CD1c-positive myeloid dendritic cell (primary cell): ENCODE results near the gene SLC18A2.
"Not testable (repeated sequence)": the region's sequence is repeated elsewhere in the genome, so short reads cannot be mapped to it uniquely, and the experiment has no call there.

Experiments used
- DNase-seq: peaks from one replicate; pipeline ENCODE4 v3.0.0-alpha.2; 2016; ENCODE audit errors: extremely low spot score

The SLC18A2 gene

DNA sequence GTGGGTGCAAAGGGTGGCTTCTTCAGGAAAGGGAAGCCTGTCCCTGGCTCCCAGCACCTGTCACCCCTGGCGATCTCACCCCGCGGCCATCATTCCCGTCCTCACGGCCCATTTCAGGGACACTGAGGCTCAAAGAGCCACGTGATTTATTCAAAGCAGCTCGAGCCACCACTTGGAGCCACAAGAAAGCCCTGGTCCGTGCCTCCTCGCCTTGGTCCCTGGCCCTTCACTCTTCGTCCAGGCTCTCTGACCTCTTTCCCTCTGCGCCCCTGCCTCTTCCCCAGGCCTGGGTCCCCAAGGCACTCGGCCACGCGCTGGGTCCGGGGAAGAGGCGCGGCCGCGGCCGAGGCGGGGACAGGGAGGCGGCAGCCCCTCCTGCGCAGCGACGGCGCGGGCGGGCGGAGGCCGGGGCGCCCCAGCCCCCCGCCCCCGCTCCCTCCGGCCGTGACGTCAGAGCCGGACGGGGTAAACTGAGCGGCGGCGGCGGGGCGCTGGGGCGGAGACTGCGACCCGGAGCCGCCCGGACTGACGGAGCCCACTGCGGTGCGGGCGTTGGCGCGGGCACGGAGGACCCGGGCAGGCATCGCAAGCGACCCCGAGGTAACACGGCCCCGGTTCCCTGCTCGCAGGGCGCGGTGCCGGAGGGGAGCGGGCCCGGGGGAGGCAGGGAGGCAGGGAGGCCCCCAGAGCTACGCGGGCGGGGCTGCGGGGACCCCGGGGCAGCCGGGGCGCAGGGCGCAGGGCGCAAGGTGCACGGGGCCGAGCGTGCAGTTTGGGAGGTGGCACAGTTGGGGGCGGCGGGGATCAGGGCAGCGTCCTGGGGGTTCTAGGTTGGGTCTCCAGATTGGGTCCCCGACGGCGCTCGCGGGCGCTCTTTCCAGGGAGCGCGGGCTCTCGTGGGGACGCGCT is at the start of gene SLC18A2:
SLC18A2 (plus strand) TSS at position 494 of the 909 bp plus-strand sequence. CDS start 580 bp downstream, outside the sequence.
- DNase-seq, result no peak

- no peak for DNase-seq
Observed at GRCh38 chr10:117197189-117197588, 43.7 kb upstream of the SLC18A2 start, which contains the start of gene KCNK18. TSS of gene KCNK18 (plus strand) at chr10:117197489. CDS start at chr10:117197489, 0 bp downstream.

GRCh38 chr10:117198088-117198487 is 42.8 kb upstream of the SLC18A2 start:
- DNase-seq, result no peak

- DNase-seq, result no peak
Observed at GRCh38 chr10:117201826-117202225, 39.1 kb upstream of the SLC18A2 start.

DNA sequence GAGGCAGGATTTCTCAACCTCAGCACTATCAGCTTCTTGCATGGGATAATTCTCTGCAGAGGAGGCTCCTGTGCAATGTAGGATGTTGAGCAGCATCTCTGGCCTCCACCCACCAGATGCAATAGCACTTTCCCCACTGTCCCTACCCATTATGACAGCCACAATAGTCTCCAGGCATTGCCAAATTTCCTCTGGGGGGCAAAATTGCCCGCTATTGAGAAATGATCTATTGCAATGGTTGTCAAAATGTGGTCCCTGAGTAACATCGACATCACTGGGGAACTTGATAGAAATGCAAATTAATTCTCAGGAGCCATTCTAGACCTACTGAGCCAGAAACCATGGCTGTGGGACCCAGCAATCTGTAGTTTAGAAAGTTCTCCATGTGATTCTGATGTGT is 36.6 kb upstream of the SLC18A2 start:
- no peak for DNase-seq

- DNase-seq, result no peak
Observed at GRCh38 chr10:117212176-117212575, 28.7 kb upstream of the SLC18A2 start.

- DNase-seq, result no peak
Observed at GRCh38 chr10:117214401-117214800, 26.5 kb upstream of the SLC18A2 start.

DNA sequence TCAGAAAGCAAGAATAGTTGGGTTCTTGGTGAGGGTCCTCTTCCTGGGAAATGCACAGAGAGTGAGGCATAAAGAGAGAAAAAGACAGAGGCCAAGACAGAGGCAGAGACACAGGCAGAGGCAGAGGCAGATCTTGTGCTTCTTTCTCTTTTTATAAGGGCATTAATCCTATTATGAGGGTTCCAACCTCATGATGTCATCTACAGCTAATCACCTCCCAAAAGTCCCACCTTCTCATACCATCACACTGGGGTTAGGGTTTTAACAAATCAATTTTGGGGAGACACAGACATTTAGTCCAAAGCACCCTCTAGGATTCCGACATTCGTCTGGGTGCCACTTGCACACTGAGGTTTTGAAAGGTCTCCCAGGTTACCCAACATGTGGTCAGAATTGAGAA is 25.8 kb upstream of the SLC18A2 start:
- no peak for DNase-seq

- DNase-seq, result no peak
Observed at GRCh38 chr10:117216028-117216427, 24.9 kb upstream of the SLC18A2 start.

DNA sequence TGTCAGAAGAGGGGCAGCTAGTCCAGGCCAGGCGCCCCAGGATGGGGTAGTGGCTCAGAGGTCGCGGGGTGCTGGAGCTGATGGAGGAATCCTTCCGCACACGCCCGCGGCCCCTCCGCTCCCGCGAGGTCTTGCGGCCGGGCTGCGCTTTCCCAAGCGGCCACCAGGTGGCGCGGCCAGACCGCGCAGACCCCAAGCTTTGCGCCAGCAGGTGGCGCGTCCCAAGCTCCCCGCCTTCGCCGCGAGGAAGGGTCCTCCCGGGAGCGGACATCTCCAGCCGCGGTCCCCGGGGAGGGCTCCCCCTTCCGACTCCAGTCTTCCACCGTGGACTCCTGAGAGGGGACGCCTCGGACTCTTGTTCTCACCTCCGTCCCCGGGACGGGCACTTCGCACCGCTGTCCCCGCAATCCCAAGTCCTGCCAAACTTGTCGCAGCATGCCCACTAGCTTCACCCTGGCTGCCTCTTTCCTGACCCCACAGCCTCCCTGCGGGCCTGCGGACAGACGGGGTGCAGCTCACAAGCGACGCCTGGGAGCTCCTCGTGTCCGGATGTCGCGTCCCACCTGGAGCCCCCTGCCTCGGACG is 24.2 kb upstream of the SLC18A2 start:
- DNase-seq, result peak; percentile 82

- DNase-seq, result peak; percentile 3
Observed at GRCh38 chr10:117217196-117217761, 23.6 kb upstream of the SLC18A2 start.

GRCh38 chr10:117218654-117219053 is 22.3 kb upstream of the SLC18A2 start:
- DNase-seq, result no peak

GRCh38 chr10:117221156-117221711 is 19.7 kb upstream of the SLC18A2 start:
- DNase-seq, result no peak

DNA sequence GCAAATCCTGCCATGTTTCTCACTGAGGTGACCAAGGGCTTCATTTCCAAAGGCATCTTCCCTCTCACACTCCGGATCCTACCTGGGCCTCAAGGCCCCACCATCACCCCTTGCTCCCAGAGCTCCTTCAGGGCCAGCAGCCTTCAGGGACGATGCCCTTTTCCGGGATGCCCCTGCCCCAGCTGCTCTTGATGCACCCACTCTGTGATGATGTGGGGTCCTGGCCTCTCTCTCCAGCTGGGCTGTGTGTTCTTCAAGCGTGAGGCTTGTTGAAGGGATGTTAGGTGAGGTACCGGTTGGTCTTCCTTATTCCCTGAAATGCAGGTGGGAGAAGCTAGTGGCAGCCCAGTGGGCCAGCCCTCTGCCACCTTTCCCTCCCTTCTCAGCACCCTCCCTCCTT is 18.4 kb upstream of the SLC18A2 start:
- no peak for DNase-seq

DNA sequence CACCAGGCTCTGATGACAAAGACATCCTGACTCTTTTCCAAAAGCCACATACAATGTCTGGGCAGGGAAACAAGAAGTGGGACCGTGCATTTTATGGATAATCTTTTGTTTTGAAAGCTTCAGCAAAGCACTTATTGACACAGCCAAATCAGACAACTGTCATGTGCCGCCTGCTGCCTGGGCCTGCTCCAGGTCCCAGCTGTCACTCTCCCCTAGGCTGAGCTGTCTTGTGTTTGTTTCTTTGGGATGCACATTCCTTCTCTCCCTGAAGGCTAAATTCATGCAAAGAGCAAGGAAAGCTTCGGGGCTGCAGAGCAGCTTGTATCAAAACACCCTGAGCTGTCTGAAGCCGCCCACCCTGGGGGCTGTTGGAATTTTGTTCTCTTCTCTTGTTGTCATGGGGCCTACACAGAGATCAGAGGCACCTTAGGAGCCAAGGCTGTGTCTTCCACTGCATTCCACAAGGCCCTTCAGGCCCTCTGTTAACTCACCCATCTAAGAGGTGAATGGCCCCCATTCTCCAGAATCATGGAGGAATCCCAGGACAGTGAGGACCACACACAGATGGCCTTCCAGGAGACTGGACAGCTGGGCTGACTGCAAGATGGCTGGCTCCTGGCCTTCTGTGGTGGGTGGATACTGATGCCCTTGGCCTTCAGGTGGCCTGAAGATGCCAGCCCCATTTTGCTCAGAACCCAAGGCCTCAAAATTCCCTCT is 17.8 kb upstream of the SLC18A2 start:
- no peak for DNase-seq

DNA sequence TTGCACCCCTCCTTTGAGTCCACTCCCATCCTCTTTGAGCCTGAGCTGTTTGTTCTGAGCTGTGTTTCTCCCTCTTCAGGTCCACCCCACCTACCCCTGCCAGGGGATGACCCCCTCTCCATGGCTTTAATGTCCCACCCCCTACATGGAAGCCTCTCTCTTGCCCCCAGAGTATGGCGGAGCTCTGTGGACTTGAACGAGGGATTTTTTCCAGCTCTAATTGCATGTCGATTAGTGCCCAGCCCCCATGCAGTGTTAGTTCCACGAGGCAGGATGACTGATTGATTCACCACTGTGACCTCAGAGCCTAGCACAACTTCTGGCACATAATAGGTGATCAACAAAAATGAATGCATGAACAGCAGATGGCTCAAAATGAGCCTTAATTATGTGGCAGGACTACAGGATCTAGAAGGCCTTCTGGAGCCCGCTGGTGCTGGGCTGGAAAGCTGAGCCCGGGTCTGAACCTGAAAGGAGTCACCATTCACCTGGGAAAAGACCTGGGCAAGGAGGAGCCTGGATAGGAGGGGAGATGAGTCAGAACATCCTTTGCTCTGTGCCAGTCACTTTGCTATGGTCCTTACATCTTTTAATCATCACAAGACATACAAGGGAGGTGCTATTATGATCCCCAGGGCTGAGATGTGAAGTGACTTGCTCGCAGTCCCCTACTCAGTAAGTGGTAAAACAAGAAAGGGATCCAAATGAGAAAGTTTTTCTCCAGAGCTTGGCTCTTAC is 17.1 kb upstream of the SLC18A2 start:
- DNase-seq, result no peak

GRCh38 chr10:117224881-117225280 is 16.0 kb upstream of the SLC18A2 start:
- no peak for DNase-seq

DNA sequence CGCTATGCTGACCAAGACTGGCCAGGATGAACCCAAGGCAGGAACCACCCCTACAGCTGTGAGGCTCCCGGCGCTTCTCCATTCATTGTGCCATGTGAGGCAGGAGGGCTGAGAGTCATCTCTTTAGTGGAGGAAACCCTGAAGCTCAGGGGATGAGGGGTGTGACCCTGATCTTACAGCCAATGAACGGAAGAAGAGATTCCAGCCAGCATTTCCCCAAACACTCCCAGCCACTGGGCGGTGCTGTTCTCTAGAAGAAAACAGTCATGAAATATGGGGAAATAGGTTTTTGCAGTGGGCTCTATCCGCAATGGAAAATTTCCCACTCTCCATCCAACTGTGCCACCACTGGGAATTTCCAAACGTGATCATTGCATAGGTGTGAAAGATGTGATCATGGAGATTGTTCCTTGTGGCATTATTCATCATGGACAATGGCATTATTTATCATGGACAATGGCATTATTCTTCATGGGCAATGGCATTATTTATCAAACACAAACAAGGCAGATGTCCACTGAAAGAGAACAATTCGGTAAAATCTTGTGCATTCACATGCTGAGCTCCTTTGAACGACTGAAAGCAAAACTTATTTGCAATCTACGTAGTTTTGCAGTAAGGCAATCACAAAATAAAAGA is 14.0 kb upstream of the SLC18A2 start:
- peak; percentile 70 for DNase-seq

- no peak for DNase-seq
Observed at GRCh38 chr10:117228210-117228609, 12.7 kb upstream of the SLC18A2 start.

- not testable (repeated sequence) for DNase-seq
Observed at GRCh38 chr10:117230107-117230506, 10.8 kb upstream of the SLC18A2 start.
